HTERT RPE-1 (cell line): ENCODE data around the gene MAP3K2.

Source experiments
- in situ Hi-C: fragments of 300-500 bp; cut with MboI; formaldehyde crosslinking; loops from 4 replicates; pipeline ENCODE4 v1.14.3; 2020; ENCODE audit warnings: low sequenced_read_pairs

The MAP3K2 gene

DNA sequence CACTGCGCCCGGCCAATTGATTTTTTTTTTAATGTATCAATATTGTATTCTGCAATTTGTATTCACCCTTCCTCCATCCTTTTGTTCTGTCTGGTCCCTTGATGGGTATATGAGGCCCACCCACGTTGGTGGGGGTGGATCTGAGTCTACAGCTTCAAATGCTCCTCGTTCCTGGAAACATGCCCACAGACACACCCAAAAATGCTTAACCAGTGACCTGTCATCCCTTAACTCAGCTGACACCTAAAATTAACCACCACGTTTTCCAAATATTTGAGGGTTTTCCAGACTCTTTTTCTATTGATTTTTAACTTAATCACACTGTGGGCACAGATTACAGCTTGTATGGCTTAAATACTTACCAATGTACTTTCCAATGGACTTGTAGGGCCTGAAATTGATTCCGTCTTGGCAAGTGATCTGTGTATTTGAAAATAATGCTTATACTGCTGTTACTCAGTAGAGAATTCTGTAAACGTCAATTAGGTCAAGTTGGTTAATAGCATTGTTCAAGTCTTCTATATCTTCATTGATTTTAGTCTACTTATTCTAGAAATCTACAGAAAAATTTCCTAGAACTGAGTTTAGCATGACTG lies 133.3 kb downstream of the MAP3K2 start:
- in situ Hi-C loops = no loop called here
